Measurements from ENCODE around the gene NTSR1. TPM values are rescaled to one million over a fixed set of nuclear protein-coding genes. Genes with fewer than 3 reads are reported as not detected.

Gene NTSR1
- polyA plus RNA-seq, 12 donors = 0.04 to 0.24 (median 0.14) TPM; not detected in 3

DNA sequence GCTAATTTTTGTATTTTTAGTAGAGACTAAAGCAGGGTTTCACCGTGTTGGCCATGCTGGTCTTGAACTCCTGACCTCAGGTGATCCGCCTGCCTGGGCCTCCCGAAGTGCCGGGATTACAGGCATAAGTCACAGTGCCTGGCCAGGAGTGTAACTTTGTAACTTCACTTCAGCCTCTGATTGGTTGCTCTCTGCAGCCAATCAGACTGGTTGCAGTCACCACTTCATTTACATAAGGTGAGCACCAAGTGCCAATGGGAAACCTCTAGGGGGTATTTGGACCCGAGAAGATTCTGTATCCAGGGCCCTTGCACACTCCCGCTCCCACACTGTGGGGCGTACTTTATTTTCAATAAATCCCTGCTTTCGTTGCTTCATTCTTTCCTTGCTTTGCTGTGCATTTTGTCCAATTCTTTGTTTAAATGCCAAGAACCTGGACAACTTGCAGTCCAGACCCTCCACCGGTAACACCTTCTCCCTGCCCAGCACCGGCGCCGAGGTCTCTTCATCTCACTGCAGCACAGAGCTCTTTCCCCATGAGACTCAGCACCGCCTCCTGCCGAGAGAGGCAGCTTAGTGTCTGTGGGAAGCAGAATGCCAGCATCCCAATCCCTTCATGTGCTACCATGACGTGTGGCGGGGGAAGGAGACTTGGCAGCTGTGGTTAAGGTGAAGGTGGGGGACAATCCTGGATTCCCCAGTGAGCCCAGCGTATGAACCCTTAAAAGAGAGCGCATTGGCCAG is 73.7 kb downstream of the NTSR1 start:
- no peak for DNase-seq

- DNase-seq = no peak
Measured at GRCh38 chr20:62782893-62783278, 74.2 kb downstream of the NTSR1 start.

DNA sequence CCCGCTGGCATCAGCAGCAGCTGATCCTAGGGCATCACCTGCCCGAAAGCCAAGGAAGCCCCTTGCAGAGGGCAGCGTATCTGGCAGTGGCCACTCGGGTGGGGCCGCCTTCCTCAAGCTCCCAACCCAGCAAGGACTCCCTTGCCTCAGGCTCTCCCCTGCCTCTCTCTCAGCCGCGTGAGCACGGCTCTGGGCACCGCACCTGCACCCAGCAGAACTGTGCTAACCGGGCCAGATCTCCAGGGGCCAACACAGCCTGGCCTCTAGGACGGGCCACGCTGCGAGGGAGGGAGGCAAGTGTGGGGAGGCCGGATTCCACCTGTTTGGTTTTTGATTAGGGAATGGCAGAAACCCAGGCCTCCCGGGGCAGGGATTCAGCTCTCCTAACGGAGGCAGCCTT is 75.9 kb downstream of the NTSR1 start:
- DNase-seq = no peak

DNA sequence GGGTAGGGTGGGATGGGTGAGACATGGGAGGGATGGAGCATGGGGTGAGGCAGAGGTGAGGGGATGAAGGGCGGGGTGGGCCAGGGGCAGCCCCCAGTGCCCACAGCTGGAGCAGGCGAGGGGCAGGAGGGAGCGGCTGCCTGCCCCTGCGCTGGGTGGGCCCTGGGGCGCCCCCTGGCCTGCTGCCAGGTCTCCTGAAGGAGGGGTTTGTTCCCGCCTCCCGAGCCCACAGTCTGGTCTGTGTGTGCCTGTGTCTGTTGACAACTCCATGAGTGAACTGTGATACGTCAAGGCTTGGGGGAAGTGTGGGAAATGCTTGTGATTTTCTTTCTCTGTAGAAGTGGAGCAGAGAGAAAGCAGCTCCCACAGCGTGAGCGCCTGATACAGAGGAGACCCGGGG is 76.8 kb downstream of the NTSR1 start:
- DNase-seq = no peak

- DNase-seq = no peak
Measured at GRCh38 chr20:62786157-62786556, 77.5 kb downstream of the NTSR1 start.

- no peak for DNase-seq
Measured at GRCh38 chr20:62787321-62787720, 78.7 kb downstream of the NTSR1 start.

DNA sequence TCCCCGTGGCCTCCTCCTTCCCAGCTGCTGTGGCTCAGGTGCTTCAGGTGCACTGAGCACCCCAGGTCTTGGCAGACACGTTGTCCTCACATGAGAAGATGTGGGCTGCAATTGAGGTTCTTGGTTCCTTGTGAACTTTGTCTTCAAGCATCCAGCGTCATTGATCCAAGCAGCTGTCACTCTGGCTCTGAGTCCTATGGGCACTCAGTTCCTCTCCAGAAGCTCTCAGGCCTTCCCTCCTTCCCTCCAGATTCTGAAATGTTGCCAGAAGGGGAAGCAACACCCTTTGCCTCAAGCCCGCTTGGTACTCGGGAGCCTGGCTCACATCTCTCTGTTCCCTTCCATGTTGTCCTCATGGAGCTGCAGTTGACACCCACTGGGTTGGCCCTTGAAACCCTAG is 79.2 kb downstream of the NTSR1 start:
- no peak for DNase-seq

GRCh38 chr20:62788607-62789006 is 80.0 kb downstream of the NTSR1 start:
- DNase-seq = no peak

DNA sequence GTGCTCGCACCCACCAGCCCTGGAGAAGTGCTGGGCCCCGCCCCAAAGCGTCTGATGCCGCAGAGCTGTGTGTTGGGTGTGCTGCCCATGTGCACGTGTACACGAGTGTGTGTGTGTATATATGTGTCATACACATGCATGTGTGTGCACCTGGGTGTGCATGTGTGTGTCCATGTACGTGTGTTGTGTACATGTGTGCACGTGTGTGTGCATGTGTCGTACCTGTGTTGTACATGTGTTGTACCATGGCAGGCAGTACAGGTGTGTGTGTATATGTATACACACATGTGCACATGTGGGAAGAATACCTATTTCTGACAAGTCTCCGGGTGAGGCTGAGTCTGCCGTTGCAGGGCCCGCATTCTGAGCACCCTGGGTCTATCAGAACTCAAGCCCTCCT is 81.4 kb downstream of the NTSR1 start:
- DNase-seq = no peak

GRCh38 chr20:62791301-62792181 is 82.9 kb downstream of the NTSR1 start:
- DNase-seq = peak; percentile 88

- no peak for DNase-seq
Measured at GRCh38 chr20:62792182-62792939, 83.7 kb downstream of the NTSR1 start.

DNA sequence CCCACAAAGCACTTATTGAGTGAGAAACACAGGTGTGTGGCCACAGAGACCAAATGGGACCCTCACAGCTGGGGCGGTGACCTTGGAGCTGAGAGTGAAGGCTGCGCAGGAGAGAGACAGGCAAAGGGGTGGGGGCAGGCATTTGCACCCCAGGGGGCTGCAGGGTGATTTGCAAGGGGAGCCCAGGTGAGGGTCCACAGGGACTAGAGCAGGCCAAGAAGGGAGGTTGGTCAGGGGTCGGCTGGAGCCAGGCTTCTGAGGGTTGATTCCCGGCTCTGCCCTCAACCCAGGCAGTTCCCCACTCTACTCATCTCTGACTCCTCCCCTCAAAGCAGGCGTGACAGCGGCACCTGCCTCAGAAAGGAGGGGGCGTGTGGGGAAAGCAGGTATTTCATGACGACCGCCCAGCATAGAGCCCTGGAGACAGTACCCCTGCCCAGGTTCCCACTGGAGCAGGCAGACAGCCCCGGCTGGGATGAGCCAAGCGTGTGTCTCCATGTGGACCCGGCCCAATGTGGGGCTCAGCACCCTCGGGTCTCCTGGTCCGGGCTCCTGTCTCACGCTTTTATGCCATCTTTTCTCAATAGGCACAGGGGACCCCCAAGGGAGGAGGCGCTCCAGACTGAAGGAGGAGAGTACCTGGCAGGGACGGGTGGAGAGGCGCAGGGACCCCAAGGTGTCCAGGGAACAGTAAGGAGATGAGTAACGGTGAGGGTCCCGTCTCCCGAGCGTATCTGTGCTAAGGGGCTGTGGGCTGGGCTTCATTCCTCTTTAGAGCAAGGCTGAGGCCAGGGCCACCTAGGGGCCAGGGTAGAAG is 84.5 kb downstream of the NTSR1 start:
- no peak for DNase-seq

DNA sequence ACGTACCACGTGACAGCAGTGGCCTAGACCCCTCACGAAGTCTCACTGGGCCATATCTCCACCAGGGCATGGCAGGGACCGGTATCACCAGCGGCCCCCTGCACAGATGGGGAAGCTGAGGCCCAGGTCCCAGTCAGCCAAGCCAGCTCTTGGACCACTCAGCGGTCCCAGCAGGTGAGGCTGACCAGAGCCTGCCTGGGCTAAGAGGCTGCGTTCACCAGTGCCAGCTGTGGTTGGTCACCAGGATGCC is 85.0 kb downstream of the NTSR1 start:
- DNase-seq = no peak

DNA sequence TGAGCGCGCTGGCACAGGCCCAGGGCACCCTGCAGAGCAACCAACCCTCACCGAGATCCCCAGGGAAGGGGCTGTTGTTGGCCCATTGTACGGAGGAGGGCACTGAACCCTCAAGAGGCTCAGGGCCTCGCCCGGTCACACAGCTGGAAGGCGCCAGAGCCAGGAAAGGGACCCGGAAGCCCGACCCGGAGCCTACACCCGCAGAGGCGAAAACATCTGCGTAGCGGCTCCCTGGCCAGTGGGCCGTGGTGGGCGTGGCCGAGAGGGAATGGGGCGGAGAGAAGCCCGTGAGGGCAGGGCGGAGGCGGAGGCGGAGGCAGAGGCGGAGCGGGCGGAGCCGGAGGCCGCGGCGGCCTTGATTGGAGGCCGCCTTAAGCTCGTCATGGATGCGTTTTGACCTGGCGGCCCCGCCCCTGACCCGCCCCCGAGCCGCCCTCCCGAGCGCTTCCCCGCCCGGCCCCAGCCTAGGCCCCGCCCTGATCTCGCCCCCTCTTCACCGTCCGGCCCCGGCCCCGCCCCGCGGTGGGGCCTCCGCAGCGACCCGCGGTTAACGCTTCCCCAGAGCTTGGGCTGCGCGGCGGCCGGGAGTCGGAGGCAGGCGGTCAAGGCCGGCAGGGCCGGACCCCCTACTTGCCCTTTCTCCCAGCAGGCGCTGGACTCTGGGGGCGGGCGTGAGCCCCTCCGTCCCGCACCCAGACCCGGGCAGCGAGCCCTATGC is 85.5 kb downstream of the NTSR1 start:
- peak; percentile 95 for DNase-seq

DNA sequence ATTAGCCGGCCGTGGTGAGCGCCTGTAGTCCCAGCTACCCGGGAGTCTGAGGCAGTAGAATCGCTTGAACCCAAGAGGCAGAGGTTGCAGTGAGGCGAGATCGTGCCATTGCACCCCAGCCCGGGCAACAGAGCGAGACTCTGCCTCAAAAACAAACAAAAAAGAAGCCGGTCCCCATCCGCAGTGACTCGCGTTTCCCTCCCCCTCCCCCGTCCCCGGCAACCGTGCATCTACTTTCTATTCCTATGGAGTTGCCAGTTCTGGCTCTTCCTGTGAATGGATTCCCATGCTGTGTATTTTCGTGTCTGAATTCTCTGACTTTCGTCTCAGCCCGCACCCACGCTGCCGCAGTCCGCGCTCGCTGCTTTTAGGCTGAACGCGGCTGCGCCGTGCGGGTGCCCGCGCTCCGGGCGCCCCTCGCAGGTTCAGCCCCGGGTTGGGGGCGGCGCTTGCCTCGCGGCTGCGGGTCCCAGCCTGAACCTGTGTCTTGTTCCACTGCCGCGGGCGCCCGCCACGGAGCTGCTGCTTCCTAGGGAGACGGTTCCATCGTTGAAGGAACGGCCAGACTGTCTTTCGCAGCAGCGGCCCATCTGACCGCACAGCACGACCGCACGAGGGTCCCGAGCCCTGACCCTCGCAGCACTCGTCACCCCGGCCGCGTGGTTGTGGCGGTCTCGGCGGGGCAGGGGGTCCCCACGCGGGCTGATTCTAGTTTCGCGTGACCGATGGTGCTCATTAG is 86.6 kb downstream of the NTSR1 start:
- no peak for DNase-seq

DNA sequence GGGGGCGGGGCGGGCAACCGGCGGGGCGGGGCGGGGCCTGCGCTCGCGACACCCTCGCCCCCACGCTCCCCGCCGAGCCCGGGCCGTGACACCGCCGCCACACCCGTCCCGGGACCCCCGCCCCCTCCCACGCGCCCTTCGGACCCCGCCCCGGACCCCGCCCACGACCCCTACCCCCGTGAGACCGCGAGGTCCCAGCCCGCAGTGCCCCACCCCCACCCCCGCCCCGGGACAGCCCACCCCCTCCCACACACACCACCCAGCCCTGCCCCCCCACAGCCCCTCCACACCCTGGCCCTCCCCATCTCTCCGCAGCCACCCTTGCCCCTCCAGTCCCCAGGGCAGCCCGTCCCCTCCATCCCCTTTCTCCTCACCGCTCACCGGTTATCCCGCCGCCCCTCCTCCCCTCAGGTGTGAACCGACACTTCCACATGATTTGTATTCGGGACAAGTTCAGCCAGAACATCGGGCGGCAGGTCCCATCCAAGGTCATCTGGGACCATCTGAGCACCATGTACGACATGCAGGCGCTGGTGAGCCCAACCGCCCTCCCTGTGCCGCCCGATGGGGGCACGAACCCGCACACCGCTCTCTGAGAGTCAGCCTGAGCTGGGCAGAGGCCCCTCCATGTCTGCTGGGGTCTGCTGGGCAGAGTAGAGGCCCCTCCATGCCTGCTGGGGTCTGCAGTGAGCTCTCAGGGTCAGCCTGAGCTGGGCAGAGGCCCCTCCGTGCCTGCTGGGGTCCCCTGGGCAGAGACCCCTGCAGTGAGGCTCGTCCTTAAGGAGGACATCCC is 88.3 kb downstream of the NTSR1 start:
- no peak for DNase-seq

DNA sequence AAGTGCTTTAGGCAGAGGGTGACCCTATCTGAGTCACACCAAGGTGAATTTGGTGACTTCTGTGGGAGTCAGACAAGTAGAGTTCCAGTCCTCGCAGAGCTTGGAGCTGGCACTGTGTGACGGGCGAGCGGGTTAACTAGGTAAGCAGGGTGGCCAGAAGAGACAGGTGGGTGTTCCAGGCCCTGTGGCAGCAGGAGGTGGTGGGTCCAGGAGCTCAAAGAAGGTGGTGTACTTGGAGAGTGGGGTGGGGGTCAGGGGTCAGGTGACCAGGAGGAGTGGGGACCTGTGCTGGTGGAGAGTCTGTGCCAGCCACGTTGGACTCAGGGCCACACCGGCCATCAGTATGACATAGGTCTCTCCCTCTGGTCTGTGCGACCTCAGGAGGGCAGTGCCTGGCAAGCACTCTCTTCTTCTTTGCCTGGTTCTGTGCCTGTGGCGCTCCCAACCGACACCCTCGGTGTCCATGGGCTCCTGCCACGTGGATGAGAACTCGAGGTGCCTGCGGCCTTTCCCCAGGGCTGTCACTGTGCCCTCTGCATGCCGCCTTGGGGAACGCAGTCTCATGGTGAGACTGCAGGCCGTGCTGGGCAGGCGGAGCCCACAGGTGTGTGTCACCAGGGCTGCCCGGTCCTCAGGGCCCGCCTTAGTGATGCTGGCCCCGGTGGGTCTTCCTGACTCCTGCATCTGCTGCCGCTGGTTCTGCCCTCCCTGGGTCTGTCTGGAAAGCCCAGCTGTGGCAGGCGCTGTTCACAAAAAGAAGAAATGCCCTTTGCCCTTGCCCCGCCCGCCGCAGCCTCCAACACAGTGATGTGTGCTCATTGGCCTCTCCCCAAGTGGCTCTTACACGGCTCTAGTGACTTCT is 89.3 kb downstream of the NTSR1 start:
- DNase-seq = no peak

- DNase-seq = no peak
Measured at GRCh38 chr20:62799036-62799435, 90.4 kb downstream of the NTSR1 start.

DNA sequence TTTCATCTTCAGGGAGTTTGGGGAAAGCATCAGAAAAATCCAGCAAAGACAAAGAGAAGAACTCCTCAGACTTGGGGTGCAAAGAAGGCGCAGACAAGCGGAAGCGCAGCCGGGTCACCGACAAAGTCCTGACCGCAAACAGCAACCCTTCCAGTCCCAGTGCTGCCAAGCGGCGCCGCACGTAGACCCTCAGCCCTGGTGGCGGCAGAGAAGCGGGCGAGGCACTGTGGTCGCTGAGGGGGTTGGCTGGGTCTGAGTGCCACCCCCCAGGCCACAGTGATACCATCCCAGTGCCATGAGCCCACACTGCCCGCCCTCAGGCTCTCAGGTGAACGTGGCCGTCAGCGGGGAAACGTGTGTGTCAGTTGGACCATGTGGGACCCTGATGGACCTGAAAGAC is 90.8 kb downstream of the NTSR1 start:
- DNase-seq = no peak
